Measurements from ENCODE around the gene OR4E1. TPM values are rescaled to one million over a fixed set of nuclear protein-coding genes. Genes with fewer than 3 reads are reported as not detected.

OR4E1 gene, protein sequence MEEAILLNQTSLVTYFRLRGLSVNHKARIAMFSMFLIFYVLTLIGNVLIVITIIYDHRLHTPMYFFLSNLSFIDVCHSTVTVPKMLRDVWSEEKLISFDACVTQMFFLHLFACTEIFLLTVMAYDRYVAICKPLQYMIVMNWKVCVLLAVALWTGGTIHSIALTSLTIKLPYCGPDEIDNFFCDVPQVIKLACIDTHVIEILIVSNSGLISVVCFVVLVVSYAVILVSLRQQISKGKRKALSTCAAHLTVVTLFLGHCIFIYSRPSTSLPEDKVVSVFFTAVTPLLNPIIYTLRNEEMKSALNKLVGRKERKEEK
- not detected in 5 replicates for total RNA-seq (2022; extraction: Qiagen RNA extraction; ENCODE audit: low read depth)

DNA sequence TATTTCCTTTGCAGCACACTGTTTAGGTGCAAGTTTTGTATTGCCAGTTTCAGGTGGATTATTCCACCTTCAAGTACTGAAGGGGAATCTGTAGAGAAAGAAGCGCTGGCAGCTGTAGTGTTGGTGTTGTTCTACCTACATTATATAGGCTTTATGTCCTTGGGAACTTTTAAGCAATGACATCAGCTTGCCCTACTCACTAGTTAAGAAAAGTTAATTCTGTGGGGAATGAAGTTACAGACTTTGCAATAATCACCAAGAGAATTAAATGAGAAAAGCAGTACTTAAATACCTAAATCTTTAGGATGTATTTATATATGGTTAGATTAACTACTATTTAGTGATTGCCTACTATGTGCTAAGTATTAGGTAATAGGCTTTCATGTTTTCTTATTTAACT is at the start of gene OR4E1:
Gene OR4E1, minus strand, starts transcription at position 101 of the 400 bp plus-strand sequence. CDS start 2,883 bp downstream, outside the sequence.

DNA sequence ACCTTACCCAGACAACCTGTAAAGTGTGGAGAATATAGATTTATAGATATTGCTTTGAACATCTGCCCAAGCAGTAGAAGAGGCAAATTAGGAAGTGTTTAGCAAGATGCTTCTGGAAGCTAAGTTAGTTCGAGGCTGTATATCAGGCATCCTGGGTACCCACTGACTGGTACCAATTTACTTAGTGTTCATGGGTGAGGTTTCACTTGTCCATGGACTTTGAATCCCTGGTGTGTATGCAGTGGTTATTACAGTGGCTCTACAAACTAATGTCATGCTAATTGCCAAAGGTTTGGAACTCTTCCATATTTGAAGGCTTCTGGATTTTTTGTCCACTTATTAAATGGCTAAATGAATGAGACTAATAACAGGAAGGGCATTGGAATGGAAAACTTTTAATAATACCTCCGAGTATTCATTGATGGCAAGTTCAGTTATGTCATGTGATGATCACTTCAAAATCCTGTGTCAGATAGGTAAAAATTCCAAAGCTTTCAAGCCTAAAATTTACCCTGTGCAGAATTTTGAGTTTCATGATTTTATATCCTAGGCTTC is 20.2 kb downstream of the OR4E1 start, which contains the start of gene OR4E2:
Gene OR4E2, plus strand, starts transcription at position 505 of the 555 bp plus-strand sequence. CDS start 11,248 bp downstream, outside the sequence.

DNA sequence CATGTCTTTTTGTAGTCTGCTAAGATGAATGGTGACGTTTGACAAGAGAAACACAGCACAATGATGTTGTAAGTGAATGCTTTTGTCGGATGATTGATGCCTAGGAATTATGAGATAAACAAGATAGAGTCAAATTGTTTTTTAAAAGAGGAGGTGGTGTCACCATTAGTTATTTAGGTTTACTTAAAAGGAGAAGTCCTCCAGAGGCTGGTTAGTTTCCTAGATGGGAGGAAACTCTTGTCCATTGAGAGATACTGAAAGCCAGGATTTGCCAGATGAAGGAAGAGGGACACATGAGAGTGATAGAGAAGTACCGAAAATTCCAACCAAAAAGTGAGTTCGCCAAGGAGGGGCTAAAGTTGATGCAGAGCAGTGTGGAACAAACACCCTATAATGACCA is 38.8 kb downstream of the OR4E1 start, which contains the start of gene OR10G2:
Gene OR10G2, minus strand, starts transcription at position 101 of the 400 bp plus-strand sequence. Its CDS starts 98 bp downstream, at position 3.

Other genes starting within 250 kb of the OR4E1 start
- 38.6 to 42.7 TPM (median 40.3 TPM) in 5 replicates for gene CHD8, start 217.7 kb downstream of the OR4E1 start, total RNA-seq (2022; extraction: Qiagen RNA extraction; ENCODE audit: low read depth)
- gene RAB2B, start 196.9 kb downstream of the OR4E1 start, total RNA-seq (2022; extraction: Qiagen RNA extraction; ENCODE audit: low read depth) = 10.8 to 15.1 TPM (median 12.6 TPM) in 5 replicates
- gene TOX4, start 196.6 kb downstream of the OR4E1 start, total RNA-seq (2022; extraction: Qiagen RNA extraction; ENCODE audit: low read depth) = 50.9 to 71.2 TPM (median 66.9 TPM) in 5 replicates
- gene METTL3, start 162.5 kb downstream of the OR4E1 start, total RNA-seq (2022; extraction: Qiagen RNA extraction; ENCODE audit: low read depth) = 41.6 to 49.0 TPM (median 47.9 TPM) in 5 replicates
- 0.73 to 1.3 TPM (median 0.85 TPM) in 5 replicates for gene SALL2, start 147.5 kb downstream of the OR4E1 start, total RNA-seq (2022; extraction: Qiagen RNA extraction; ENCODE audit: low read depth)
- gene OR10G3, start 93.7 kb downstream of the OR4E1 start, total RNA-seq (2022; extraction: Qiagen RNA extraction; ENCODE audit: low read depth) = not detected in 5 replicates
- not detected in 5 replicates for gene OR10G2, start 38.9 kb downstream of the OR4E1 start, total RNA-seq (2022; extraction: Qiagen RNA extraction; ENCODE audit: low read depth)
- gene OR4E2, start 20.0 kb downstream of the OR4E1 start, total RNA-seq (2022; extraction: Qiagen RNA extraction; ENCODE audit: low read depth) = not detected in 5 replicates

All from A549 treated with GW870086 at 1 μM for 4 hours (cell line).